Stimulated activated CD8-positive, alpha-beta memory T cell treated with anti-CD3 and anti-CD28 coated beads, Interleukin-4, amount 100 ng/mL, for 4 hours (primary cell): ENCODE data around the gene RUVBL2.
A peak's percentile ranks its signal among the peaks of the same experiment; 100 is the strongest.

ENCODE experiments used
- DNase-seq, 2 donors: peaks; one replicate each; pipeline ENCODE4 v3.0.0-alpha.2; 2020; ENCODE audit warnings: low read depth in 2 of 2, low spot score in 1 of 2

Gene RUVBL2

DNA sequence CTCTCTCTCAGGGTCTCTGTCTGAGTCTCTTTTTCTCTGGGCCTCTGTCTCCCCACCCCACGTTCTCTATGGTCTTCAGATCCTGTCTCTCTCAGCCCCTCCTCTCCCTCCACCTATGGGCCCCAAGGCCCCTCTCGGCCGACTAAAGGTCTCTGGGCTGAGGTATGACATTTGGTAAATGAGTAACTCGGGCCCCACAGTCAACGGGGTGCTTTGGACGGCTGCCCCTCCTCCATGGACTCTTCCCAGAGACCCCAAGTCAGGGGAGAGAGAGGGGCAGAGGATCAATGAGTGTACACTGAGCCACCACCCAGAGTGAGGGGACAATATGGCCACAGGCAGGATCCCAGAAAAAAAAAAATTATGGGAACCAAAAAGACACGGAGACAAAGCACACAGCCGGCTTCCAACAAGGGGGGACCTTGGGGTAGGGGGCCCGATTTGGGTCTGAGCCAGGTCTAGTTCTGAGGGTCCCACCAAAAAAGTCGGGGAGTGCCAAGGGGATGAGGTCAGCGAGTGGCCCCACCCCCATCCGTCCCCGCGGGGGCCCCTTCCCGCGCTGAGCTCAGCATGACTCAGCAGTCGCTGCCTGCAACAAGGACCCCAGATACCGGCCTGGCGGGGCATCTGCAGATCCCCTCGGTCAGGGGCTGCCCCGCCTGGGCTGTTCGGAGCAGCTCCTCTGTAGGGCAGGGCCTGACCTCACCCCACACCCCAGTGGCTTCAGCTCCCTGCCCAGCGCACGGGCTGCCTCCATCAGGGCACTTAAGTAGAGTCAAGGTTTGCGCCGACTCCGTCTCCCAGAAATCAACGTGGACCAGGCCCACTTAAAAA lies 30.1 kb upstream of the RUVBL2 start:
- peak in 1 of 2 donors; percentile 50 for DNase-seq

DNA sequence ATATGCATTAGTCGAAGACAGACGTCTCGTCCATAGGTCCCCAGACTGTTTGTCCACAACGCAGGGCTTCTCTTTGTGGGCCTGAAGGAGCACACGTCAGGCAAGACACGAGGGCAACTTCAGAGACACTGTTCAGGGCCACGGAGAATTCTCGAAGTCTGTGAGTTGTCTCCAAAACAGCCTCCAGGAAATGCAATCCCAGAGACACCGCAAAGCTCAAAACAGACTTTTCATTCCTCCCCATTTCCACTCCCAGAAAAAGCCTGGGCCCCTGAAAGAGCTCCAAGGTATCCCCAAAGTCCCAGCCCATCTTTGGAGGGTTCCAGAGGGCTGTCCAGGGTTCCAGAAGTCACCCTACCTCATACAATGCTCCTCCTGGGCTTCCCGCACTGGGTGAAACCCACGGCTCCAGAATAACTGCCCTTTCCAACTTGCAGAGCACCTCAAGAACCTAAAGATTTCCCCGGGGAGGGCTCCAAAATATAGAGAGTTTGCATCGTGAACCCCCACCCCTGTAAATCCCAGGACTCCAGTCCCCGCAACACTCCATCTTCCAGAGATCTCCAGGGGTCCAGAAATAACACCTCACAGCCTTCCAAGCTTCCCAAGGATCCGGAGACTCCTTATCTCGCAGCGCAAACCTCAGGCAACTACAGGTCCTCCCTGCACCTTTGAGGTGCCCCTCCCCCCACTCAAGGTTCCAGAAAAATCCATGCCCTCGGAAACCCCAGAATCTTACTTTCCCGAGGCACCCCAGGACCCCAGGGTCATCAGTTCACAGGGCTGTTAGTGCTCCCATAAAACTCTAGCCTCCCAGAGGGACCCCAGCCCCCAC lies 29.3 kb upstream of the RUVBL2 start:
- DNase-seq = no peak

GRCh38 chr19:48965040-48965805 lies 28.5 kb upstream of the RUVBL2 start, which contains the start of gene FTL:
Gene FTL, plus strand, starts transcription at chr19:48965309. Its CDS starts 199 bp downstream, at chr19:48965508.
- DNase-seq = peak; percentile 44 to 83

- peak; percentile 77 to 78 for DNase-seq
Measured at GRCh38 chr19:48965806-48966540, 27.7 kb upstream of the RUVBL2 start.

DNA sequence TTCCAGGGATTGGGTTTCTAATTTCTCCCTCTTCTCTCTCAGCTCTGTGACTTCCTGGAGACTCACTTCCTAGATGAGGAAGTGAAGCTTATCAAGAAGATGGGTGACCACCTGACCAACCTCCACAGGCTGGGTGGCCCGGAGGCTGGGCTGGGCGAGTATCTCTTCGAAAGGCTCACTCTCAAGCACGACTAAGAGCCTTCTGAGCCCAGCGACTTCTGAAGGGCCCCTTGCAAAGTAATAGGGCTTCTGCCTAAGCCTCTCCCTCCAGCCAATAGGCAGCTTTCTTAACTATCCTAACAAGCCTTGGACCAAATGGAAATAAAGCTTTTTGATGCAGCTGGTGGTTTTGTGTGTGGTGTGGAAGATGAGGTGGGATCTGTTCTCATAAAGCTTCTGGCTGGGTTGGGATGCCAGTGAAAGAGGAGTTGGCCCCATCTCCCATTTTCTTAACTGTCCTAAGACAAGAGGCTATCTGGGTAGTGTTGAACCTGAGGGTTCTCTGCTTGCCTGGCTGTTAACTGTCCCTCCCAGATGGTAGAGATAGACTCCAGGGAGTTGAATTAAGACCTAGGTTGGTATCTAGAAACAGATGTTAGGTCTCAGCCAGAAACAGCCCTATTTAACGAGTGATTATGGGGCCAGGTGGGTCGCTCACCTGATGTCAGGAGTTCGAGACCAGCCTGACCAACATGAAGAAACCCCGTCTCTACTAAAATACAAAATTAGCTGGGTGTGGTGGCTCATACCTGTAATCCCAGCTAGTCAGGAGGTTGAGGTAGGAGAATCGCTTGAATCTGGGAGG lies 26.9 kb upstream of the RUVBL2 start:
- DNase-seq = no peak

DNA sequence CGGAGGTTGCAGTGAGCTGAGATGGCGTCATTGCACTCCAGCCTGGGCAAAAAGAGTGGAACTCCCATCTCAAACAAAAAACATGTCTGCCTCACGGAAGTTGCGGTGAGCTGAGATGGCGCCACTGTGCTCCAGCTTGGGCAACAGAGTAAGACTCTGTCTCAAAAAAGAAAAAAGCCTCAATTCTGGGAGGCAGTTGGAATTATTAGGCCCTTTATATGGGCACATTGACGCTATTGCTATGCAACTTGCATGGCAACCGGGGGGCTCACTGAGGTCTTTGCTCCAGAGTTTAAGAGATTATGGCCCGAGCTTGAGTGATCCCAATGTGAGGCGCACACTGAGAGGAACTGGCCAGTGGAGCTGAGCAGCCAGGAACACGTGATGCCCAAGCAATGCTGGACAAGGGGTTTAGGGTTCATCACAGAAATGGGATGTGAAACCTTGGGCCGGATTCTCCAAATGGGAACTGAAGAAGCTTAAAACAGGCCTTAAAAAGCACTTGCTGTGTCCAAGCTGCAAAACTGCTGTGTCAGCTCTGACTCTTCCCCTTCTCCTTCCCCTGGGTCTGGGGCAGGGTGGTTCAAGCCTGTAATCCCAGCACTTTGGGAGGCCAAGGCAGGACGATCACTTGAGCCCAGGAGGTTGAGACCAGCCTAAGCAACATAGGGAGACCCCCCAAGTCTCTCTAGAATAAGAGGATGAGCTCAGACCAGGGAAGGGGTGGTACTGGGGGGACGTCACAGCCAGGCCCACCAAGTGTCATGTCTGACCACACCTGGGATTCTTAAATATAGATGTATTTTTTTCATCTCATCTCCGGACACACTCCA lies 26.1 kb upstream of the RUVBL2 start:
- no peak for DNase-seq

- no peak for DNase-seq
Measured at GRCh38 chr19:48968179-48968661, 25.5 kb upstream of the RUVBL2 start.

- no peak for DNase-seq
Measured at GRCh38 chr19:48968813-48969218, 24.9 kb upstream of the RUVBL2 start.

DNA sequence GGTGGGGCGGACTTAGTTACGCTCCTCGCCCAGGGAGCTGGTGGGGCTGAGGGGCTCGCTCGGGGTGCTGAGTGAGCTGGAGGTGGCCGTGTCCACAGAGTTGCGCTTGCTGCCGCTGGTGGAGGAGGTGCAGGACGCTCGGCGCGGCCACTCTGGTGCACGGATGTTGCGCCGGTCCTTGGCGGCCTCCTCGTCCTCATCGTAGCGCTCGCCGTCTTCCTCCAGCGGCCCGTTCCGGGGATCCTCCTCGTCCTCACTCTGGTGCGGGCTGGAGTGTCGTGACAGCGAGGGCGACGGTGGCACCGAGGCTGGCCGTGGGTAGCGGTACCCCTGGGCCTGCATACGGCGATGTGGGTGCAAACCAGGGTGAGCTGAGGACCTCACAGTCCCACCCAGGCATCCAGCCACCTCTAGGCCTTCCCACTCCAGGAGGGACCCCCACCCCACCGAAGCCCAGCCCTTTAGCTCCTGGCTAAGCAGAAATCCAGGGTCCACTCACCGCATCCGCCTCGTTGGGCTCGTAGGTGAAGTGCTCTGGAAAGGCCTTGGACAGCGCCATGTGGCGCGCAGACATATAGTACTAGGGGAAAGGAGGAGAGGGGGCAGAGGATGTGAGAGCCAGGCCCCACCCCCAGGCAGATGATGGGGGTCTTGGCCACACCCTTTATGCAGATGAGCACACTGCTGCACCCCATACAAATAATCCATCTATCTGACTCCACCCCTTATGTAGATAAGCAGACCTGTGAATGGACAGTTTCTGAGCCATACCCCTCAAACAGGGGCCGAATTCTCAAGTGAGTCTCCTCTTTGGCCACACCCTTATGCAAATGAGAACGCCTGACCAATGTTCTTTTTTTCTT lies 24.2 kb upstream of the RUVBL2 start:
- DNase-seq = no peak

GRCh38 chr19:48970139-48970766 lies 23.4 kb upstream of the RUVBL2 start:
- DNase-seq = no peak

DNA sequence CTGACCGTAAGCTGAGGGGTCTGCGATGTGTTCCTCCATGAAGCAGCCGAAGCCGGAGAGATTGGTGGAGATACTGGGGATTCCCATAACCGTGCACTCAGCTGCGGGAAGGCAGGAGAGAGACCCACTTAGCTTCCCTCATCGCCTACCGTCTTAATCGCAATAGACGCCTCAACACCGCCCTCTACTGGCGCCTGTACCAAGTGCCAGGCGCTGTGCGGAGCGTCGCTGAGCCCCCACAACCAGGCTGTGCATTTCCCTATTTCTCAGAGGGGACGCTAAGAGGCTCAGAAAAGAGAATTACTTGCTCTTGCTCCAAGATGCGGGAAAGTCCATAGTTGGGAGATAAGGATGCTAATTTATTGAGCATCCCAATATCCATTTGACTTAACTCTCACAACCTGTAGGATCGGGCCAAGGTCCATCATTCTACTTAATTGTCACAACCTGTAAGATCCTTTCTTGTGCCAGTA lies 22.7 kb upstream of the RUVBL2 start:
- DNase-seq = peak; percentile 61 to 77

DNA sequence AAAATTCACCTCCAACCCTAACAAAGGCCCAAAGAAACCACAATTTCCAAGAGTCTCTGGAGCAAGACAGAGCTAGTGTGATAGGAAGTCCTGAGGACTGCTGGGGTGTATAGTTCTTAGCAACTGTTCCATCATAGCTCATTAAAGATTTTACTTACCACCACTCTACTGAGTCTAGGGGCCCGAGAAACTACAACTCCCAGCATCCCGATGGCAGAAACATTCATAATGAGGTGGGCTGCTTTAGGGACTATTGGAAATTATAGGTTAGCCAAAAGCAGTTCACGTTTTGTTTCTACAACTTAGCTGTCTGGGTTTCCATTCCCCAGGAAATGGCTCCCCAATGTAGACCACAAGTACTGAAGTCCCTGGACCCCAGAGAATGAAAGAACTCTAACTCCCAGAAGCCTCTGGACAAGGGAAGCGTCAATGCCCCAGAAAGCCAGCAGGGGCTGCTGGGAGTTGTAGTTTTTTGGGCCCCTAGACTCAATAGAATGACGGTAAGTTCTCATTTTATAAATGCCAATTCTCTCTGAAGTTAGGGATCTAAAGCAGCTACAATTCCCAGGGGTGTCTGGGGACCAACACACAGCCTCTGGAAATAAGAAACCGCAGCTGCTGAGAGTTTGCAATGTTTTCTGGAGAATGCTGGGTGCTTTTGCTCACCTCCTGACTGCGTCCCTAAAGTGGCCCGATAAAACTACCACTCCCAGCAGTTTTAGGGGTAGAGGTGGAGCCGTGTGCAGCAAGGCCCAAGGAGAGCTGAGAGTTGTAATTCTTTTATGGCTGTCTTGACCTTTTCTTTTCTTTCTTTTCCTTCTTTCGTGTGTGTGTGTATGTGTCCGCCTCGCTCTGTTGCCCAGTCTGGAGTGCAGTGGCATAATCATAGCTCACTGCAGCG lies 17.5 kb upstream of the RUVBL2 start:
- DNase-seq = no peak

GRCh38 chr19:48977061-48977460 lies 16.6 kb upstream of the RUVBL2 start:
- DNase-seq = no peak

GRCh38 chr19:48982280-48982679 lies 11.4 kb upstream of the RUVBL2 start:
- no peak for DNase-seq

DNA sequence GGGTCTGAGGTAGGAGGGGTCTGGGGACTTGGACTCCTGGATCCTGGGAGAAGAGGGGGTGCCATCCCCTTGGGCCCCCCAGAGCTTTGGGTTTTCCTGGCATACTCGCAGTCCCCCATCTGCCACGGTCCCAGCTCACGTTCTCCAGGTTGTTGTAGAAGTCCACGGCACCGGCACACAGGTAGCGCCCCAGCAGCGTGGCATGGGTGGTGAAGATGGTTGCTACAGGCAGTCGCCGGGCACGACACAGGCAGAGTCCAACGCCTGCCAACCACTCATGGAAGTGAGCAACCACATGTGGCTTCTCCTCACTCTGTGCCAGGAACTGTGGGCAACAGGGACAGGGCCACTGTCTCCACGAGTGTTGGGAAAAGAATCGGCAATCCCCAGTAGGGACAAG lies 8.0 kb upstream of the RUVBL2 start:
- DNase-seq = no peak

- no peak for DNase-seq
Measured at GRCh38 chr19:48986211-48986610, 7.5 kb upstream of the RUVBL2 start.
